B cell (primary cell): ENCODE results near the gene LRP1-AS. TPM values are rescaled to one million over a fixed set of nuclear protein-coding genes. Genes with fewer than 3 reads are reported as not detected.

Experiments
- ATAC-seq: fragments of 200-7000 bp; cut with Tn5 transposase; one replicate; pipeline ENCODE4 v1.10.0; 2021; ENCODE audit warnings: low read depth, mild to moderate bottlenecking, moderate number of reproducible peaks, moderate library complexity
- CTCF ChIA-PET: fragments of 350-600 bp; sonication (Branson Sonifier 250); formaldehyde crosslinking; loops from one replicate; lab custom pipeline; 2021; ENCODE audit warnings: antibody characterized with exemption, inconsistent platforms; lab: Charles Lee
- POLR2A ChIA-PET: fragments of 350-600 bp; sonication (Branson Sonifier 250); formaldehyde crosslinking; loops from one replicate; lab custom pipeline; 2021; ENCODE audit warnings: antibody characterized with exemption; lab: Charles Lee
- DNase-seq: peaks from one replicate; pipeline ENCODE4 v3.0.0; 2013
- H2AFZ ChIP-seq: 2 replicates; pipeline ENCODE4 v1.6.1; 2012; ENCODE audit warnings: mild to moderate bottlenecking, low read depth, low read length; ENCODE audit not compliant: insufficient read depth, poor library complexity, severe bottlenecking
- H3K27ac ChIP-seq, 2 donors: 1 replicate in 1 of 2; 2 replicates in 1 of 2; pipeline ENCODE4 v1.5.1; 2012 to 2013; ENCODE audit warnings: low read length in 2 of 2, mild to moderate bottlenecking in 2 of 2, moderate library complexity in 1 of 2
- H3K27me3 ChIP-seq, 4 experiments: fragments of 200-600 bp in 1 of 4; sonication (generic) in 1 of 4; replicated peaks in 1 of 4; 1 replicate in 2 of 4; 2 replicates in 2 of 4; pipeline versions ENCODE4 v1.6.1 to v1.7.0; 2013 to 2016; ENCODE audit warnings: low read length in 3 of 4, mild to moderate bottlenecking in 2 of 4, mixed read lengths in 1 of 4, moderate library complexity in 1 of 4; ENCODE audit not compliant: insufficient read depth in 4 of 4, control insufficient read depth in 3 of 4; ENCODE audit errors: control extremely low read depth in 1 of 4
- H3K36me3 ChIP-seq, 2 experiments: replicated peaks in 1 of 2; 1 replicate in 1 of 2; 2 replicates in 1 of 2; pipeline versions ENCODE4 v1.6.1 to v1.7.1; 2013; ENCODE audit warnings: low read length in 1 of 2; ENCODE audit not compliant: insufficient read depth in 2 of 2, control insufficient read depth in 1 of 2; ENCODE audit errors: control extremely low read depth in 1 of 2, extremely low read depth in 1 of 2
- H3K4me1 ChIP-seq, 2 donors: fragments of 200-600 bp in 1 of 2; sonication (generic) in 1 of 2; 1 replicate in 1 of 2; 2 replicates in 1 of 2; pipeline versions ENCODE4 v1.5.1 to v1.6.1; 2013 to 2017; ENCODE audit warnings: low read length in 2 of 2; ENCODE audit not compliant: control insufficient read depth in 2 of 2, insufficient read depth in 2 of 2
- H3K4me2 ChIP-seq: replicated peaks from 2 replicates; pipeline ENCODE3; 2012; ENCODE audit warnings: mild to moderate bottlenecking, low read depth, low read length; ENCODE audit not compliant: poor library complexity, severe bottlenecking
- H3K4me3 ChIP-seq, 5 experiments: fragments of 200-600 bp in 1 of 5; sonication (generic) in 1 of 5; 1 replicate in 3 of 5; 2 replicates in 2 of 5; pipeline versions ENCODE4 v1.5.1 to v1.7.0; 2011 to 2016; ENCODE audit warnings: low read length in 4 of 5, mild to moderate bottlenecking in 4 of 5, low read depth in 2 of 5, control low read depth in 1 of 5, moderate library complexity in 1 of 5; ENCODE audit not compliant: insufficient read depth in 1 of 5; ENCODE audit errors: control extremely low read depth in 1 of 5, extremely low read depth in 1 of 5
- H3K79me2 ChIP-seq: fragments of 200-600 bp; sonication (generic); one replicate; pipeline ENCODE4 v1.6.0; 2016; ENCODE audit warnings: low read length; ENCODE audit not compliant: control insufficient read depth, insufficient read depth
- H3K9ac ChIP-seq: fragments of 200-600 bp; sonication (generic); 2 replicates; pipeline ENCODE4 v1.6.1; 2017; ENCODE audit warnings: mild to moderate bottlenecking, low read length, moderate library complexity
- H3K9me3 ChIP-seq, 3 donors: one replicate each; pipeline versions ENCODE4 v1.6.1 to v1.7.1; 2013; ENCODE audit warnings: low read length in 2 of 3; ENCODE audit not compliant: control insufficient read depth in 2 of 3, insufficient read depth in 1 of 3; ENCODE audit errors: control extremely low read depth in 1 of 3
- H4K20me1 ChIP-seq: 2 replicates; pipeline ENCODE4 v1.6.0; 2012; ENCODE audit warnings: mild to moderate bottlenecking, low read length; ENCODE audit not compliant: insufficient read depth, control insufficient read depth, poor library complexity, severe bottlenecking
- H3K27ac Mint-ChIP-seq: one replicate; pipeline ENCODE4 v1.8.0; 2021; ENCODE audit warnings: mixed read lengths
- H3K27me3 Mint-ChIP-seq: one replicate; pipeline ENCODE4 v1.8.0; 2021; ENCODE audit warnings: mixed read lengths
- H3K4me1 Mint-ChIP-seq: one replicate; pipeline ENCODE4 v1.8.0; 2021; ENCODE audit warnings: mixed read lengths
- H3K4me3 Mint-ChIP-seq: one replicate; pipeline ENCODE4 v1.8.0; 2021; ENCODE audit warnings: mixed read lengths
- H3K9me3 Mint-ChIP-seq: one replicate; pipeline ENCODE4 v1.8.0; 2022; ENCODE audit warnings: mixed read lengths; ENCODE audit not compliant: insufficient read depth
- EZH2 ChIP-seq: IDR thresholded peaks from 2 replicates; pipeline ENCODE4 v1.6.1; 2012; ENCODE audit warnings: borderline replicate concordance, low read depth, mild to moderate bottlenecking, moderate library complexity, low read length; ENCODE audit not compliant: insufficient read depth, poor library complexity, severe bottlenecking
- WGBS: methylation state at CpG from one replicate; pipeline ENCODE4 v1.1.5; 2013; ENCODE audit warnings: missing lambda C conversion rate; ENCODE audit not compliant: insufficient coverage; 5-methylcytosine and 5-hydroxymethylcytosine counted together
- intact Hi-C: fragments of 100-400 bp; cut with micrococcal nuclease; formaldehyde crosslinking; loops from one replicate; pipeline ENCODE4 v1.10.0; 2022
- polyA plus RNA-seq: library from polyadenylated mRNA; depleted of rRNA; stranded (reverse); fragments of >200 nt; gene quantifications from 2 replicates; pipeline ENCODE4 v1.2.3, GENCODE V29; 2012
- total RNA-seq, 2 donors: library from RNA; stranded (reverse); fragments of 120-200 nt in 1 of 2; gene quantifications; 1 replicate in 1 of 2; 2 replicates in 1 of 2; pipeline versions ENCODE4 v1.2.3 to v1.2.4, GENCODE V29; 2013 to 2022
- TF ChIP-seq, protein P1 (sequence below): fragments of 200-600 bp; IDR thresholded peaks from one replicate; pipeline ENCODE4 v1.8.0; 2022; ENCODE audit warnings: antibody characterized with exemption, mild to moderate bottlenecking

The LRP1-AS gene
- total and polyA plus RNA-seq, 2 donors (not counting 1 experiment from before 2014, with no cell fraction given) = not detected

DNA sequence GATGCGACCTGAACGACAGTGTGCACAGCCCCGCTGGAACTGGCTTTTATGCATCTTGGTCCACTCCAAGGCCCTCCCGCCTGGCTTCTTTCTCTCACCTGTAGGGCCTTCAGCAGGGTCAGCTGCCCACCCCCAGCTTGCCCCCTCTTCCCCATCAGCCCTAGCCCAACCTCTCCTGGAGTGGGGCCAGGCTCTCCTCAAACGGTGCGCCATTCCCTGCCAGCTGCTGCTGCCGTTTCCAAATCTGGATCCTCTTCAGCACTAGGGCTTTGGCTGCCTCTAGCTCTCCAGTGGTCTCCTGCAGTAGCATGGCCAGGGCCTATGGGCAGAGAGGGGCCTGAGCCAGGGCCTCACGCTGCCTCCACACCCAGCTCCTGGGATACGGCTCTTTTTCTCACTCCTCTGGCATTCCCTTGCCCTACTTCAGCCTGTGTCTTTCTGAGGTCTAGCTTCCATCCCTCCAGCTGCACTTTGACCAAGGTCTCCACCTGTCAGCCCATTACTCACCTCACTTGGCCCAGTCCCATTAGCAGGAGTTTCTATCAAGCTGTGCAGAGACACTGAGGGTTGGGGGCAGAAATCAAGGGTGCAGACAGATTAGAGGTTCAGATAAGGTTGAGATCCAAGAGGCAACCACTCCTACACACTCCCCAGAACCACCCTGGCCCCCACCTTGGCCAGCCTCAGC is 41.3 kb downstream of the LRP1-AS start:
- Mint-ChIP-seq H3K9me3 (no peaks in the 10 kb centered on the region), H3K27ac (no peak overlapping the region), H3K27me3 (no peaks in the 10 kb centered on the region), H3K4me3 (no peak overlapping the region), H3K4me1 (peaks cover 48% of the 10 kb centered on the region)
- no peaks in the 10 kb centered on the region for H3K27me3 ChIP-seq
- H3K36me3 ChIP-seq = peaks cover 2 to 71% of the 10 kb centered on the region in 2 experiments
- no peak overlapping the region for H3K9ac ChIP-seq
- DNase-seq (peak; percentile 12), ATAC-seq (no peak)
- CTCF ChIA-PET = interaction anchor here (0.8 to 14.2 kb wide), 4 partner anchors 13 to 137 kb away, joined by 3 to 246 read pairs (median 7); partner anchors contain the start of gene NAB2
- peak overlapping the region in 1 of 2 donors; percentile 40 for H3K27ac ChIP-seq
- H3K9me3 ChIP-seq = no peaks in the 10 kb centered on the region
- no peak overlapping the region for H3K4me3 ChIP-seq
- H4K20me1 ChIP-seq = peaks cover 73% of the 10 kb centered on the region
- POLR2A ChIA-PET = interaction anchor here (0.8 to 1.5 kb wide), 2 partner anchors 9 to 14 kb away, joined by 3 to 4 read pairs; no protein-coding TSS in a partner anchor
- H2AFZ ChIP-seq = no peak overlapping the region
- WGBS = 95% methylated on average over 9 of the region's 9 CpGs
- peaks cover 64% of the 10 kb centered on the region for H3K79me2 ChIP-seq
- TF ChIP-seq EZH2 = no peak
- TF ChIP-seq, protein P1, sequence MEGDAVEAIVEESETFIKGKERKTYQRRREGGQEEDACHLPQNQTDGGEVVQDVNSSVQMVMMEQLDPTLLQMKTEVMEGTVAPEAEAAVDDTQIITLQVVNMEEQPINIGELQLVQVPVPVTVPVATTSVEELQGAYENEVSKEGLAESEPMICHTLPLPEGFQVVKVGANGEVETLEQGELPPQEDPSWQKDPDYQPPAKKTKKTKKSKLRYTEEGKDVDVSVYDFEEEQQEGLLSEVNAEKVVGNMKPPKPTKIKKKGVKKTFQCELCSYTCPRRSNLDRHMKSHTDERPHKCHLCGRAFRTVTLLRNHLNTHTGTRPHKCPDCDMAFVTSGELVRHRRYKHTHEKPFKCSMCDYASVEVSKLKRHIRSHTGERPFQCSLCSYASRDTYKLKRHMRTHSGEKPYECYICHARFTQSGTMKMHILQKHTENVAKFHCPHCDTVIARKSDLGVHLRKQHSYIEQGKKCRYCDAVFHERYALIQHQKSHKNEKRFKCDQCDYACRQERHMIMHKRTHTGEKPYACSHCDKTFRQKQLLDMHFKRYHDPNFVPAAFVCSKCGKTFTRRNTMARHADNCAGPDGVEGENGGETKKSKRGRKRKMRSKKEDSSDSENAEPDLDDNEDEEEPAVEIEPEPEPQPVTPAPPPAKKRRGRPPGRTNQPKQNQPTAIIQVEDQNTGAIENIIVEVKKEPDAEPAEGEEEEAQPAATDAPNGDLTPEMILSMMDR = no peak
- H3K4me1 ChIP-seq = peaks cover 16 to 34% of the 10 kb centered on the region in 2 donors
- intact Hi-C loops = no loop called here
- no peak overlapping the region for H3K4me2 ChIP-seq
